GM18526 (cell line): Measurements from ENCODE around the gene ZNF236.

ENCODE experiments used
- POLR2A ChIP-seq: IDR thresholded peaks from 3 replicates; pipeline ENCODE4 v1.6.1; 2011; ENCODE audit not compliant: insufficient read length; ENCODE audit errors: extremely low read depth

The ZNF236 gene

DNA sequence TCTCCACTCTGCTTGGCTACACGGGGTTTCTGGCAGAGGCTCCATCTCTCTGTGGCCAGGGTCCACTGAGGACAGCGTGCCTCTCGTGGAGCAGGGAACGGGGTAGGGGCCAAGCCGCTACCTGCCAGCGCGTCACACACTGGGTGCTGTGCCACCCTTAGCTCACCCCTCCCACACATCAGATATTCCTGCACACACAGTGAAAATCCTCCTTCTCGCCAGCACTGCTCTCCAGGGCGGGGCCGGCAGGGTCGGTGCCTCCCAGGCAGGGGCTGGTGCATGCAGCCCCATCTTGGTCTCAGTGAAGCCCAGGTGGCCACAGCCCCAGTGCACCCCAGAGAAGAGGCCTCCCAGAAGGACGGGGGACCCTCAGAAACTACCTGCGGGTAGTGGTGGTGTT, 185.6 kb downstream of the ZNF236 start:
- TF ChIP-seq POLR2A: no peak

DNA sequence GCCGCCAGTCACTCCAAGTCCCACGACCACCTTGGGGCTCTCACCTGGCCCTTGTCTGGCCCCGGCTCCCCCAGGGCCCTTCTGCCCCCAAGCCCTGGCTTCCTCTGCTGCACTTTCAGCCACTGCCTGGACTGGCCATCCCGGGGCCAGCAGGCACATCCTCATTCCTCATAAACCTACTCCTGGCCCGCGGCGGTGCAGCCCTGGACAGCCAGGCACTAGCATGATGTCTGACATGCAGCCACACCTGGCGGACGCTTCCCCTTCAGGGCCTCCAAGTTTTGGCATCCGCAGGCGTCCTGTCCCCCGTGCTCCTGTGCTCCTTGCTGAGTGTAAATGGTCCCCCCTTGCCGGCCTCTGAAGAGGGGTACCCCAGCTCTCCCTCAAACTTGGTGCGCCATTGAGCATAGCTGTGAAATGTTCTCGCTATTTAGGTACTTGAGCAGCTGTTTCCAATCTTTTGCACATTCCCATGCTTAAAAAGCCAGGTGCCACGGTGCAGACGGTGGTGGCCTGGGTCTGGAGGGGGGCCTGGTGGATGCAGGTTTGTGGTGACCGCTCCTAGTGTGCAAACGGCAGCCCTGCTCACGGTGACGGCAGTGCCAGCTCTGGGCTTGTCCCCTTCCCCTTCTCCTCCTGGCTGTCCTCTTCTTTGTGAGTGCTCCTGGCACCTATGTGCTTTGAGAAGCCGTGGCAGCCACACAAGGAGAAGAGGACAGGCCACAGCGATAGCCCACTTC, 186.4 kb downstream of the ZNF236 start:
- no peak for TF ChIP-seq POLR2A

DNA sequence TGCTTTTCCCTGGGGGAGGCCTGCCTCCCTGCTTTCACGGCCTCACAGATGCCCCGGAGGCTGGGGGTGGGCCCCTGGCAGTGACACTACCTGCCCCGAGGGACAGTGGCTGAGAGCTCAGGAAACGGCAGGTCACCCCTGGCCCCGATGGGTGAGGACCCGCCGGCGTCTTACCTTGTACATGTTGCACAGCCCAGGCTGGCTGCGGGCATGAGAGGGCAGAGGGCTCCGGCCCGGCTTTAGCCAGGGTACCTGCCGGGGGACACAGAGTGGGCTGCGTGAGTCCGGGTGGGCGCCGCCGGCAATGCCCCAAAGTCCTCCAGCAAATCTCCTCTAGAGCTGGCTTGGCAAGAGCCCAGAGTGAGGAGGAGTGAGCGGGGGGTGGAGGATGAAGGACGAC, 187.3 kb downstream of the ZNF236 start:
- TF ChIP-seq POLR2A: no peak

DNA sequence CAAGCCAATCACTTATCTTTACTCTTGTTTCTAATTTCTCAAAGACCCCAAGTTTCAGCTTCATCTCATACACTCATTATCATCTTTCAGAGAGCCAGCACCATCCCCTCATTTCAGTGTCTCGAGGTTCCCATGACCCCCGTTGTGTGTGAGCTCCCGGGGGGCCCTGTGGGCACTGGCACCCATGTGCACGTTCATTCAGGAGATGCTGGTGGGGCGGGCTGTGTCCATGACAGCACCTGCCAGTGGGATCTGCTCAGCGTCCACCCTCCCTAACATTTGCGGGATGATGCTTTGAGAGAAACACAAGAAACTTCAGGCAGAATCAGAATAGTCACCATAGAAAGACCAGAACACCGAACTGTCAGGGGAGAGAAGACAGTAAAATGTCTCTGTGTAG, 189.8 kb downstream of the ZNF236 start:
- TF ChIP-seq POLR2A: no peak

DNA sequence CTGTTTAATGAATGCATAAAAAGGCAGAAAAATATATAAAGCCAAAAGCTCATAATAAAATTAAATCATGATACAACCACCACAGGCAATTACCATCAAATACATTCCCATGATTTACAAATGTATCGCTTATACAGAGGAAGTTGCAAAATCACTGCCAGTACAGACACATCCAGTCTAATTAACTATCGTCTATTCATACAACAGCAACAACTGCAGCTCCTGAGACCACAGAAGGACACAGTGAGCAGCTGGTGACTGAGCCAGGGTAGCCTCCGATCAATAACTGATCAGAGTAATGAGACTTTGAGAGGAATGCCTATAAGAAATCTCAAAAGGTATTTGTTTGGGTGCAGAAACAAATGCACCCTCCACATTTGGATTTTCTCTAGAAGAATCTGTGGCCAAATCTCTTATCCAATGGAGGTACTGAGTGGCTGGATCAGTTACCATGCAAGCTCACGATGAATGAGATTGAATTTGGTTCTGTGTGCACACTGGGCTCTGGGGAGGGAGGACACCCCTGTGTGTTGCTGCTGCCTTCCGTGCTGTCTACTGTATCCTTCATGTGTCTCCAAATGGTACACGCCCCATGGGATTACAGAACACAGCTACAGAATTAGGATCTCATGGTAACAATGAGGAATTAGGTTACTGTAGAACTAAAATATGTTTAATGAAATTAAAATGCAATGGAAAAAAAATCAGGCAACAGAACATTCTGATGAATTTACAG, 190.6 kb downstream of the ZNF236 start:
- TF ChIP-seq POLR2A: no peak

DNA sequence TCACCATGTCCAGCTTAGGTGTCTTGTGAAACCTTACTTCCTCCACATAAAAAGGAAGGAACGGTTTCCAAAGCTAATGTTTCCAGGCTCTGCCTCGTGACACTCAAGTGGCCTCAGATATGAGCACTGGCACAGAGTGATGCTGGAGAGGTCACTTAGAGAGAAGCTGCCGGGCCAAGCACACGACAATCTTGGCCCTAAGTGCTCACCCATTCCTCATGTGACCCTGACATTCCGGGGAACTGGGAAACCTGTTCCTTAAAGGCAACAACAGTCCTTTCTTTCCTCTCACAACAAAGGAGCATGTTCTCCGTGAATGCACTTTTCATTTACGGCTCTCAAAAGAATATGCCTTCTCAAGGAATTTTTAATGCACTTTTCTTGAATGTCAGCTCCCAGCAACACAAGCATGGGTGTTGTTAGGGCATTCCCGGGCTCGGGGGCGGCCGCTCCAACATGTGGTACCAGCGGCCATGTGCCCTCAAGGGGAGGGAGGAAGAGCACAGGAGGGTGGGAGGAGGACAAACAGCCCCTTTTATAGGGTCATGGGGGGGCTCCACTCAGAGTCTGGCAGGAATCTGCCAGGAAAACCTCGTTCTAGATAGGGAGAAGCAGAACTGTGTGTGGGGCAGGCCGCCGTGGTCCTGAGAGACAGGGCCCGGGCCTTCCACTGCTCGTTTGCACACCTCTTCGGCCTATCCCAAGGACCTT, 191.6 kb downstream of the ZNF236 start:
- TF ChIP-seq POLR2A: no peak

DNA sequence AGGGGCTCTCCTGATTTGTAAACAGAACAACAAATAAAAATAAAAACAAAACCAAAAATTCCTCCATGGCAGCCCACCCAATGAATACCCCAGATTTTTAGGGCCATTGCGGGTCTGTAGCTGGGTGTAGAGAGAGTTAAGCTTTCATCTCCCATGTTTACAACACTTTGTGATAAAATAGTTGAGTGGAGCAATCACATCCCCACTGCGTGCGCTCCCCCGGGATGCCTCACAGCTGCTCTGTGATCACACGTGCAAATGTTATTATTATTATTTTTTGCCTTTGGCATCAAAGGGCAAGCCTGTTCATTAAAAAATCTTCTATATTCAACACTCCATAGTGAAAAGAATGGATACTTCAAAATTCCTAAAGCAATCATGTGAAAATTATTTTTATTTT, 192.2 kb downstream of the ZNF236 start:
- no peak for TF ChIP-seq POLR2A

DNA sequence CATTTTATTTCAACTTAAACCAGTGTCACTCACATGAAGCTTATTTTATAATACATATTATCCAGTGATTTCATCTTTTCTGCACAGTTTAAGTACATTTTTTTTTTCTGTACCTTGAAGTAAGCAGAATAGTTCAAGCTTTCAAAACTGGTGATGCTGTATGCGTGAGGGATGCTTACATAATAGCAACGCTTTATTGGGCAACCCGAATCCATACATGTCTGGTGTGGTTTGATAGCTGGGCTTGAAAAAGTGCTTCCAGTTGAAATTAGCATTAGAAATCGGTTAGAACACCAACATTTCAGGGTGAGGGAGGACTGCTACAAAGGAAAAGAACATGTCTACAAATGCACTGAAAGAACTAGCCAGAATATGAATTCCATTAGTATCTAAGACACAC, 192.8 kb downstream of the ZNF236 start:
- TF ChIP-seq POLR2A: no peak

DNA sequence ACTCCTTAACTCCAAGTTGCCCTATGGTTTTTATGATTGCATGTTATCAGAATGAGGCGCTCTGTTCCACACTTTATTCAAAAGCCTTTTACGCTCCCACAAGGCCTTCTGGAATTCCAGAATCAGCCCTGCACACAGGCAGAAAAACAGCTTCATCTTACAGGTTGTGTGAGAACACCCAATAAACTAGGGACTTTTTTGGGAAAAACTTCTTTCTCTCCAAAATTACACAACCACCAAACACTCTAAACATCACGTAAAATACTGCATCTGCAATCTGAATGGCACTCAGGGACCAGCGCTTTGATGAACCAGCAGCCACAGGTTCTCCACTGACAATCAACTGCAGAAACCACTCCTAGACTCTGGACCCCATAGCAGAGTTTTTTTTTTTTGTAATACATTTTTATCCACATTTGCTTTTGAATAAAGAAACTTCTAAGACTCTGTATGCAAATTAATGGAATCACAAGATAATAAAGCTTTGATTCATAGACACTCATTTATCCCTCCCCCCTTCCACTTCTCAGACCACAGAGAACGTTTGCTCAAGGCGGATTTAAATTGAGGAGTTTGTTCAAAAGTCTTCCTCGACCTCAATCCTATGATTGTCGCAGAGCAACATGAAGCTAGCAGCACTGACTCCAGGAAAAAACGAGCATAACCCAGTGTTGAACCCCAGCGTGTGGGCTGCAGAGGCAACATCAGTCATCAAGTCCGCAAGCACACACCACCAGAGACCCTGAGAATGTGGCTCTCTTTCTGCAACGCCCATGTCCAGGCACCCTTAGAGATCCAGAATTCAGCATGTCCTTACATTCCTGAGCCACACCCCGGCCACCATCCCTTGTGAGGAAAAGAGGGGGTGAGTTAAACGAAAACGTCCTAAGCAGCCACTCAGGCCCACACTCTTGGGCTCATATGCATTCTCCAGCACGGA, 193.7 kb downstream of the ZNF236 start:
- no peak for TF ChIP-seq POLR2A

DNA sequence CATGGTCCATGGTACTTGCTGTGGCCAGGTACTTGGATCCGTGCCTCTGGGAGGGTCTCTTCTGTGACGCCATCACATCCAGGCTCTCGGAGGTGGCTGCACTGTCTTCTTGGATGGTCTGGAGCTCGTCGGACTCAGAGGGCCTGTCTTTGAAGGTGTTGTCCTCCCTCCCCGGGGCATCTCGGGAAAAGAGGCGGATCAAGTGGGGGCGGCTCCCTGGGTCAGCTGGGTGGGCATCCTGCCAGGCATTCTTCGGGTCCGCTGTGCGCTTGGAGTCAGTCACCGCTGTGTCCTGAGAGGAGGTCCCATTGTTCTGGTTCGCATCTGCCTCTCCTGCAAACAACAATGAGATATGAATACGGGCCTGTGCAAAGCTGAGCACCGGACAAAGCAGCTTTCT, 194.6 kb downstream of the ZNF236 start:
- no peak for TF ChIP-seq POLR2A

DNA sequence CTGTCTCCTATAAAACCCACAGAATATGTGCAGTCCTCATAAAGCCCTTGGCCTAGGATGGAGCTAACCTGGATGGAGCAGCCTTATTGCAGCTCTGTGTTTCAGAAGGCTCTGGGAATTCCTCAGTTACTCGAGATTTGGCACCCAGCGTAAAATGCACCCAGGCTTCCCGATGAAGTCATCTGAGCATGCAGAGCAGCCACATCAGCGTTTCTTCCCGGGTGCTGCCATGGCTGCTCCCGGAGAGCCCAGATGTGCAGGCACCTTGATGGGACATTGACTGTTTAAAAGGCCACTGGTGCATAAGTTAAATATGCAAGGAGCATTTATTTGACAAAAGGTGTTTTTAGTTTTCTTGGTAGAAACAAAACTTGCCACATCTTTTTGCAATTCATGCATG, 195.0 kb downstream of the ZNF236 start:
- TF ChIP-seq POLR2A: no peak

DNA sequence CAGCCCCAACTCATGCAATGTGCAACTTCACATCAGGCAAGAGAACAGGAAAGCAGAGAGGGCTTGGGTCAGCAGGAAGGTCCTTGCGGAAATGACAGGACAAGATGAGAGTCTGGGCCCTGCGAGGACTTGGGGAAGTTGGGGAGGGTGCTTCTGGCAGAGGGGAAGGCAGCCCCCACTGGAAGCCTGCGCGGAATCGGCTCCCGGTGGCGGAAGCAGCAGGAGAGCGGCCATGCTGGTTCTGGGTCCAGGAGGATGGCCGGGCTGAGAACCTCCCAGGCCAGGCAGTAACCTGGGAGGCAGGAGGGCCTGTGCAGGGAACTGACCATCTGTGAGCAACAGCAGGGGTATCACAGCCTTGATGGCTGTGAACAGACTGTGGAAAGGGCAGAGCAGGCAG, 197.3 kb downstream of the ZNF236 start:
- no peak for TF ChIP-seq POLR2A
